OCI-LY7 (cell line): Measurements from ENCODE around the gene TBC1D21. TPM values are rescaled to one million over a fixed set of nuclear protein-coding genes. Genes with fewer than 3 reads are reported as not detected.

Experiments
- BruUV-seq: library from RNA; stranded (reverse); fragments of 400-500 nt; replicated peaks from 2 replicates; lab custom pipeline; 2021; lab: Mats Ljungman, UMichigan
- CTCF ChIA-PET: fragments of 300-600 bp; sonication (Branson Sonifier 250); formaldehyde crosslinking; loops from one replicate; lab custom pipeline; 2022; ENCODE audit warnings: antibody characterized with exemption; ENCODE audit not compliant: unreplicated experiment; lab: Charles Lee
- POLR2A ChIA-PET: fragments of 300-600 bp; sonication (Branson Sonifier 250); formaldehyde crosslinking; loops from one replicate; lab custom pipeline; 2022; ENCODE audit warnings: antibody characterized with exemption; lab: Charles Lee
- DNase-seq: peaks from one replicate; pipeline ENCODE4 v3.0.0-alpha.2; 2015; ENCODE audit warnings: low spot score
- H2AFZ ChIP-seq: fragments of 200-600 bp; sonication (generic), shearing (Covaris generic); 2 replicates; pipeline ENCODE4 v1.6.1; 2014; ENCODE audit warnings: mild to moderate bottlenecking, antibody characterized with exemption, low read length, moderate library complexity
- H3K27ac ChIP-seq: fragments of 200-600 bp; sonication (generic); 2 replicates; pipeline ENCODE4 v1.5.1; 2014; ENCODE audit warnings: mixed run types, low read depth, mild to moderate bottlenecking, moderate library complexity, low read length, inconsistent platforms; ENCODE audit not compliant: poor library complexity, severe bottlenecking
- H3K36me3 ChIP-seq: fragments of 200-600 bp; sonication (generic); 2 replicates; pipeline ENCODE4 v1.6.1; 2014; ENCODE audit warnings: mild to moderate bottlenecking, antibody characterized with exemption, low read length, moderate library complexity, mixed read lengths; ENCODE audit not compliant: insufficient read depth
- H3K4me1 ChIP-seq: fragments of 200-600 bp; sonication (generic); 2 replicates; pipeline ENCODE4 v1.5.1; 2014; ENCODE audit warnings: mild to moderate bottlenecking, low read length; ENCODE audit not compliant: insufficient read depth, poor library complexity, severe bottlenecking
- H3K4me2 ChIP-seq: fragments of 200-600 bp; sonication (generic); 2 replicates; pipeline ENCODE4 v1.6.1; 2014; ENCODE audit warnings: mild to moderate bottlenecking, low read length
- H3K4me3 ChIP-seq: fragments of 200-600 bp; sonication (generic); 2 replicates; pipeline ENCODE4 v1.5.1; 2014; ENCODE audit warnings: mild to moderate bottlenecking, low read depth, low read length; ENCODE audit not compliant: poor library complexity, severe bottlenecking
- H3K79me2 ChIP-seq: fragments of 200-600 bp; sonication (generic); 2 replicates; pipeline ENCODE4 v1.6.1; 2016; ENCODE audit warnings: low read depth, mild to moderate bottlenecking, low read length, moderate library complexity, mixed read lengths; ENCODE audit not compliant: insufficient read depth
- H3K9me2 ChIP-seq: fragments of 200-600 bp; sonication (generic); 2 replicates; pipeline ENCODE4 v1.6.1; 2016; ENCODE audit warnings: mild to moderate bottlenecking, low read length, mixed read lengths; ENCODE audit not compliant: insufficient read depth
- H3K9me3 ChIP-seq: fragments of 200-600 bp; sonication (generic); 2 replicates; pipeline ENCODE4 v1.6.1; 2014; ENCODE audit warnings: mild to moderate bottlenecking, mixed run types, low read length, mixed read lengths
- H4K20me1 ChIP-seq: fragments of 200-600 bp; sonication (generic); 2 replicates; pipeline ENCODE4 v1.6.1; 2014; ENCODE audit warnings: mild to moderate bottlenecking, antibody characterized with exemption, low read length, moderate library complexity, mixed read lengths; ENCODE audit not compliant: insufficient read depth
- CTCF ChIP-seq: fragments of 200-600 bp; sonication (generic); conservative IDR thresholded peaks from 2 replicates; pipeline ENCODE4 v1.5.1; 2014; ENCODE audit warnings: mild to moderate bottlenecking, antibody characterized with exemption, low read length, moderate library complexity, mixed read lengths
- EZH2phosphoT487 ChIP-seq: fragments of 200-600 bp; sonication (generic); IDR thresholded peaks from 2 replicates; pipeline ENCODE4 v1.6.1; 2018; ENCODE audit warnings: low read depth, borderline replicate concordance, mild to moderate bottlenecking, mixed run types, antibody characterized with exemption, low read length, moderate library complexity, mixed read lengths
- intact Hi-C: fragments of 100-400 bp; cut with micrococcal nuclease; formaldehyde crosslinking; loops from one replicate; pipeline ENCODE4 v1.10.0; 2022; ENCODE audit not compliant: unreplicated experiment
- total RNA-seq, 2 experiments: library from RNA; depleted of rRNA in 1 of 2; stranded (reverse); fragments of >200 nt in 1 of 2; shearing (Covaris generic) in 1 of 2; gene quantifications; 2 replicates each; pipeline ENCODE4 v1.2.3, GENCODE V29; 2014 to 2022

TBC1D21 gene
- total RNA-seq, 2 experiments from 2014 or later: not detected

GRCh38 chr15:73908822-73909122, 35.4 kb downstream of the TBC1D21 start:
- no peak overlapping the region for H3K27ac ChIP-seq
- no peaks in the 10 kb centered on the region for H4K20me1 ChIP-seq
- CTCF ChIA-PET: no interaction called here
- H3K36me3 ChIP-seq: no peaks in the 10 kb centered on the region
- H3K4me3 ChIP-seq: no peak overlapping the region
- POLR2A ChIA-PET: interaction anchor here (0.6 kb wide), 1 partner anchor 611 kb away, joined by 5 read pairs; no protein-coding TSS in a partner anchor
- no TSS peak for BruUV-seq
- H3K9me2 ChIP-seq: no peaks in the 10 kb centered on the region
- intact Hi-C loops: loop anchor here (1.0 kb wide), 1 partner anchor 34 kb away; no protein-coding TSS in a partner anchor
- no peaks in the 10 kb centered on the region for H3K4me1 ChIP-seq
- H2AFZ ChIP-seq: no peak overlapping the region
- no peaks in the 10 kb centered on the region for H3K79me2 ChIP-seq
- no peak overlapping the region for H3K4me2 ChIP-seq
- DNase-seq: no peak
- no peaks in the 10 kb centered on the region for H3K9me3 ChIP-seq
- TF ChIP-seq EZH2phosphoT487 (no peak), CTCF (no peak)

GRCh38 chr15:73909651-73910050, 36.3 kb downstream of the TBC1D21 start:
- POLR2A ChIA-PET: interaction anchor here (0.6 kb wide), 1 partner anchor 610 kb away, joined by 5 read pairs; no protein-coding TSS in a partner anchor
- Histone ChIP-seq H3K9me2 (no peaks in the 10 kb centered on the region), H3K9me3 (no peaks in the 10 kb centered on the region), H3K27ac (no peak overlapping the region), H3K4me3 (no peak overlapping the region), H4K20me1 (no peaks in the 10 kb centered on the region), H3K36me3 (no peaks in the 10 kb centered on the region), H3K4me2 (no peak overlapping the region), H3K4me1 (no peaks in the 10 kb centered on the region), H2AFZ (no peak overlapping the region), H3K79me2 (no peaks in the 10 kb centered on the region)
- BruUV-seq: no TSS peak
- CTCF ChIA-PET: no interaction called here
- intact Hi-C loops: no loop called here
- no peak for TF ChIP-seq CTCF
- no peak for TF ChIP-seq EZH2phosphoT487
- no peak for DNase-seq

GRCh38 chr15:73910522-73911303, 37.3 kb downstream of the TBC1D21 start:
- no peak overlapping the region for H2AFZ ChIP-seq
- ChIA-PET POLR2A (no interaction called here), CTCF (no interaction called here)
- no peak overlapping the region for H3K4me3 ChIP-seq
- H3K36me3 ChIP-seq: no peaks in the 10 kb centered on the region
- H3K9me2 ChIP-seq: no peaks in the 10 kb centered on the region
- no peak for DNase-seq
- H3K4me2 ChIP-seq: no peak overlapping the region
- TF ChIP-seq EZH2phosphoT487 (no peak), CTCF (no peak)
- BruUV-seq: no TSS peak
- H3K27ac ChIP-seq: no peak overlapping the region
- H3K79me2 ChIP-seq: no peaks in the 10 kb centered on the region
- H4K20me1 ChIP-seq: no peaks in the 10 kb centered on the region
- H3K9me3 ChIP-seq: no peaks in the 10 kb centered on the region
- intact Hi-C loops: no loop called here
- no peaks in the 10 kb centered on the region for H3K4me1 ChIP-seq
